SU-DHL-6 (cell line): ENCODE results near the gene SCARB1.

Experiments used
- H2AFZ ChIP-seq: fragments of 200-600 bp; sonication (generic); 2 replicates; pipeline ENCODE4 v1.6.1; 2014; ENCODE audit warnings: low read depth, mild to moderate bottlenecking, moderate library complexity, mixed read lengths, antibody characterized with exemption, low read length; ENCODE audit not compliant: severe bottlenecking
- H3F3A ChIP-seq: fragments of 200-600 bp; shearing (Covaris generic); 2 replicates; pipeline ENCODE4 v1.6.0; 2016; ENCODE audit warnings: antibody characterized with exemption, mild to moderate bottlenecking; ENCODE audit not compliant: insufficient read depth
- H3K27ac ChIP-seq: fragments of 200-600 bp; sonication (generic); 2 replicates; pipeline ENCODE4 v1.5.1; 2016; ENCODE audit warnings: low read depth, mild to moderate bottlenecking, low read length, moderate library complexity, mixed read lengths
- H3K27me3 ChIP-seq: fragments of 200-600 bp; sonication (generic), shearing (Covaris generic); 2 replicates; pipeline ENCODE4 v1.6.0; 2014; ENCODE audit warnings: mild to moderate bottlenecking, low read length
- H3K36me3 ChIP-seq: fragments of 200-600 bp; sonication (generic); 2 replicates; pipeline ENCODE4 v1.6.1; 2014; ENCODE audit warnings: mild to moderate bottlenecking, low read length, mixed read lengths
- H3K4me2 ChIP-seq: fragments of 300-600, 200-600 bp; shearing (Covaris generic), sonication (generic); 2 replicates; pipeline ENCODE4 v1.6.0; 2014; ENCODE audit warnings: low read length, low read depth, mild to moderate bottlenecking; ENCODE audit not compliant: poor library complexity, severe bottlenecking
- H3K4me3 ChIP-seq: fragments of 200-600 bp; sonication (generic); 2 replicates; pipeline ENCODE4 v1.5.1; 2014; ENCODE audit warnings: antibody characterized with exemption, low read length, mild to moderate bottlenecking, mixed read lengths; ENCODE audit not compliant: insufficient read depth, poor library complexity, severe bottlenecking
- H3K79me2 ChIP-seq: fragments of 200-600 bp; sonication (generic); 2 replicates; pipeline ENCODE4 v1.6.1; 2014; ENCODE audit warnings: mild to moderate bottlenecking, low read length, moderate library complexity; ENCODE audit not compliant: insufficient read depth
- H3K9ac ChIP-seq: fragments of 200-600 bp; sonication (generic); 2 replicates; pipeline ENCODE4 v1.7.0; 2014; ENCODE audit warnings: mild to moderate bottlenecking, low read length
- H3K9me2 ChIP-seq: fragments of 200-600 bp; sonication (generic); replicated peaks from 2 replicates; pipeline ENCODE4 v1.6.1; 2014; ENCODE audit warnings: low read length; ENCODE audit not compliant: insufficient read depth
- H3K9me3 ChIP-seq: fragments of 200-600 bp; sonication (generic); 2 replicates; pipeline ENCODE4 v1.6.1; 2014; ENCODE audit warnings: low read length, mixed read lengths; ENCODE audit not compliant: insufficient read depth
- H4K20me1 ChIP-seq: fragments of 200-600 bp; sonication (generic); 2 replicates; pipeline ENCODE4 v1.6.1; 2014; ENCODE audit warnings: low read depth, mild to moderate bottlenecking, antibody characterized with exemption, low read length, moderate library complexity, mixed read lengths
- CTCF ChIP-seq: fragments of 200-600 bp; sonication (generic); IDR thresholded peaks from one replicate; pipeline ENCODE4 v1.5.1; 2017; ENCODE audit warnings: antibody characterized with exemption, mild to moderate bottlenecking, low read length, moderate library complexity; ENCODE audit not compliant: insufficient read depth, poor library complexity, severe bottlenecking
- EZH2phosphoT487 ChIP-seq: fragments of 200-600 bp; sonication (generic), shearing (Covaris generic); conservative IDR thresholded peaks from 2 replicates; pipeline ENCODE4 v1.6.1; 2018; ENCODE audit warnings: mild to moderate bottlenecking, antibody characterized with exemption, low read length, moderate library complexity, mixed read lengths

Gene SCARB1

DNA sequence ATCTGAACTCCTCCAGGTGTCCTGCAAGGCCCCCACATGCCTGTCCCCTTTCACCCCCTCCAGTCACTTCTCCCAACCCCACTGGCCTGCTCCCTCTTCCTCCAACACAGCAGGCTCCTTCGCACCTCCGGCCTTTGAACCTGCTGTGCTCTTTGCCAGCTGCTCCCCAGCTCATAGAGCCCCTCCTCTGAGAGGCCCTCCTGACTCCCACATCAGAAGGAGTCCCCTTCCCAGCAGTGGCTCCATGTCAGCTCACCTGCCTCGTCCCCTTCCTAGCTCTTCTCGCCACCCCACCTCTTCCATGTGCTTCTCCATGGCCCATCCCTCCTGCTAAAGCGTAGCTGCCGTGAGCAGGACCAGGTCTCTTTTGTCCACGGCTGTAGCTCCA lies 22.1 kb downstream of the SCARB1 start:
- Histone ChIP-seq H3K27ac (no peak overlapping the region), H3K27me3 (no peaks in the 10 kb centered on the region), H3K9ac (no peak overlapping the region), H2AFZ (no peak overlapping the region), H3F3A (no peaks in the 10 kb centered on the region), H3K4me3 (no peak overlapping the region), H3K36me3 (no peaks in the 10 kb centered on the region), H3K4me2 (no peak overlapping the region), H4K20me1 (no peaks in the 10 kb centered on the region), H3K79me2 (peaks cover 21% of the 10 kb centered on the region), H3K9me2 (no peaks in the 10 kb centered on the region), H3K9me3 (no peaks in the 10 kb centered on the region)
- no peak for TF ChIP-seq EZH2phosphoT487
- no peak for TF ChIP-seq CTCF

GRCh38 chr12:124837958-124838803 lies 25.5 kb downstream of the SCARB1 start:
- Histone ChIP-seq H3K4me3 (no peak overlapping the region), H3K36me3 (no peaks in the 10 kb centered on the region), H3K9ac (no peak overlapping the region), H3F3A (no peaks in the 10 kb centered on the region), H3K27me3 (no peaks in the 10 kb centered on the region), H3K9me2 (no peaks in the 10 kb centered on the region), H3K27ac (no peak overlapping the region), H4K20me1 (no peaks in the 10 kb centered on the region), H3K9me3 (no peaks in the 10 kb centered on the region), H3K79me2 (peaks cover 16% of the 10 kb centered on the region), H2AFZ (no peak overlapping the region), H3K4me2 (no peak overlapping the region)
- TF ChIP-seq CTCF = no peak
- TF ChIP-seq EZH2phosphoT487 = no peak

DNA sequence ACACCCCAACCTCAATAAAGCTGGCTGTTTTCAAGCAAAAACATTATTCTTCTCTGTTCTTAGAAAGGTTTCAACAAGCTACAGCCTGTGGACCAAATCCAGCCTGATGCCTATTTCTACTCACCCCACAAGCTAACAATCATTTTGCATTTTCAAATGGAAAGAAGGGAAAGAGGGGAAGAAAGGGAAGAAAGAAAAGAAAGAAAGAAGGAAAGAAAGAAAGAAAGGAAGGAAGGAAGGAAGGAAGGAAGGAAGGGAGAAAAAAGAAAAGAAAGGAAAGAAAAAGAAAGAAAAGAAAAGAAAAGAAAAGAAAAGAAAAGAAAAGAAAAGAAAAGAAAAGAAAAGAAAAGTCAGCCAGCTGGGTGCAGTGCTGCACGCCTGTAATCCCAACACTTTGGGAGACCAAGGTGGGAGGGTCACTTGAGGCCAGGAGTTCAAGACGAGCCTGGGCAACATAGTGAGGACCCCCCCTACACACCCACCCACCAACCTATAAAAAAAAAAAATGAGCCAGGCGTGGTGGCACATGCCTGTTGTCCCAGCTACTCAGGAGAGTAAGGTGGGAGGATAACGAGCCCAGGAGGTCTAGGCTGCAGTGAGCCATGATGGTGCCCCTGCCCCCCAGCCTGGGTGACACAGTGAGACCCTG lies 26.3 kb downstream of the SCARB1 start:
- H2AFZ ChIP-seq = no peak overlapping the region
- no peaks in the 10 kb centered on the region for H3K9me2 ChIP-seq
- H3K4me2 ChIP-seq = no peak overlapping the region
- TF ChIP-seq CTCF (no peak), EZH2phosphoT487 (no peak)
- H3K36me3 ChIP-seq = no peaks in the 10 kb centered on the region
- peaks cover 9% of the 10 kb centered on the region for H3K79me2 ChIP-seq
- H3K4me3 ChIP-seq = no peak overlapping the region
- H3K9ac ChIP-seq = no peak overlapping the region
- H3K27me3 ChIP-seq = no peaks in the 10 kb centered on the region
- no peaks in the 10 kb centered on the region for H3K9me3 ChIP-seq
- H4K20me1 ChIP-seq = no peaks in the 10 kb centered on the region
- H3F3A ChIP-seq = no peaks in the 10 kb centered on the region
- no peak overlapping the region for H3K27ac ChIP-seq
